ENCODE data around the gene NSMCE1.
"Not testable (repeated sequence)": the region's sequence is repeated elsewhere in the genome, so short reads cannot be mapped to it uniquely, and the experiment has no call there.

NSMCE1 gene

DNA sequence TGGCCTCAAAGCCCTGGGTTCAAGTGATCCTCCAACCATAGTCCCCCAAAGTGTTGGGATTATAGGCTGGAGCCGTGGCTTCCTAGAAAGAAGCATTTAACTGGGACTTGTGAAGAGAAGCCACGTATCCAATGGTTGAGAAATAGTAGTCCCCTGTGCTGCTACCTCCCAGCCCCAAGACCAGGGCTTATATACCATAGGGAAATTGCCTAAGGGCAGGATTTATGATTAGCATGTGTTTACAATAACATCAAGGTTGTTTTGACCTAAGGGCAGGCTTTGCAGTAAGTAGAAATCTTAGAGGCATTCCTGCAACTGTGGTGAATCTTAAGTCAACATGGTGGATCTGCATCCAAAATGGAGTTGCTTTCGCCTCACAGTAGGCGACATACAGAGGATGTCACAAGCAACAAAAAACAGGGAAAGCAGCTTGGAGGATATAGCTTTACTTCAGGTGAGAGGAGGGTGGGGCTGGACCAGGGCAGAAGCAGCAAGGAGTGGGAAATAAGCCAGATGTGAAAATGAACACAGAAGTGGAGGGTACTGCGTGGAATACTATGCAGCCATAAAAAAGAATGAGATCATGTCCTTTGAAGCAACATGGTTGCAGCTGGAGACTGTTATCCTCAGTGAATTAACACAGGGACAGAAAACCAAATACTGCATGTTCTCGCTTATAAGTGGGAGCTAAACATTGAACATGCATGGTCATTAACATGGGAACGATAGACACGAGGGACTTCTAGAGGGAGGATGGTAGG, 18.7 kb upstream of the NSMCE1 start:
- no peaks in the 10 kb centered on the region for H3K4me1 ChIP-seq (ENCODE audit: control insufficient read depth, insufficient read depth, low read length)
- no peak overlapping the region for H3K4me3 ChIP-seq (ENCODE audit: insufficient read depth, low read depth, low read length)
- no peaks in the 10 kb centered on the region for H3K27me3 ChIP-seq (ENCODE audit: control insufficient read depth, insufficient read depth, low read length, poor library complexity, severe bottlenecking)
- WGBS, 2 experiments: 95 to 96% methylated on average over 8 of the region's 8 CpGs
- H3K36me3 ChIP-seq (ENCODE audit: control insufficient read depth, insufficient read depth, low read length): no peaks in the 10 kb centered on the region
- H3K27ac ChIP-seq (ENCODE audit: insufficient read depth, low read depth, low read length, poor library complexity, severe bottlenecking): no peak overlapping the region
- no peaks in the 10 kb centered on the region for H3K9me3 ChIP-seq (ENCODE audit: control insufficient read depth, low read length)

DNA sequence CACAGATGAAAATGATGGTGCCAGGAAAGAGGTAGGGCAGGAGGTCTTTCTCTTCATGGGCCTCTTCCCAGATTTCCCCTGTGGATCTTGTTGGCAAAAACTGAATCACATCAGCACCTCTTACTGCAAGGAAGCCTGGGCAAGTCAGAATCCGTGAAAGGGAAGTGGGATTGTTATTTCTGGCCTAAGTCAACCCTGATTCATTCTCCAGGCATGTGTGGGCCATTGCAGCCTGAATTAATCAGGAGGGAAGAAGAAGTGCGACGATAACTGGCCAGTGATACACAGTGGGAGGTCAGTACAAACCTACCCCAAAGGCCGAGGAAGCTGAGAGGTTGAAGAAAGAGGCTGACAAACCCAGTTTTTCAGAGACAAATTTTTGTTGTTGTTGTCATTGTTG, 17.9 kb upstream of the NSMCE1 start:
- no peak overlapping the region for H3K4me3 ChIP-seq (ENCODE audit: insufficient read depth, low read depth, low read length)
- WGBS, 2 experiments: 87 to 93% methylated on average over 4 of the region's 4 CpGs
- H3K27me3 ChIP-seq (ENCODE audit: control insufficient read depth, insufficient read depth, low read length, poor library complexity, severe bottlenecking): no peaks in the 10 kb centered on the region
- H3K9me3 ChIP-seq (ENCODE audit: control insufficient read depth, low read length): no peaks in the 10 kb centered on the region
- H3K27ac ChIP-seq (ENCODE audit: insufficient read depth, low read depth, low read length, poor library complexity, severe bottlenecking): no peak overlapping the region
- H3K36me3 ChIP-seq (ENCODE audit: control insufficient read depth, insufficient read depth, low read length): no peaks in the 10 kb centered on the region
- H3K4me1 ChIP-seq (ENCODE audit: control insufficient read depth, insufficient read depth, low read length): no peaks in the 10 kb centered on the region

DNA sequence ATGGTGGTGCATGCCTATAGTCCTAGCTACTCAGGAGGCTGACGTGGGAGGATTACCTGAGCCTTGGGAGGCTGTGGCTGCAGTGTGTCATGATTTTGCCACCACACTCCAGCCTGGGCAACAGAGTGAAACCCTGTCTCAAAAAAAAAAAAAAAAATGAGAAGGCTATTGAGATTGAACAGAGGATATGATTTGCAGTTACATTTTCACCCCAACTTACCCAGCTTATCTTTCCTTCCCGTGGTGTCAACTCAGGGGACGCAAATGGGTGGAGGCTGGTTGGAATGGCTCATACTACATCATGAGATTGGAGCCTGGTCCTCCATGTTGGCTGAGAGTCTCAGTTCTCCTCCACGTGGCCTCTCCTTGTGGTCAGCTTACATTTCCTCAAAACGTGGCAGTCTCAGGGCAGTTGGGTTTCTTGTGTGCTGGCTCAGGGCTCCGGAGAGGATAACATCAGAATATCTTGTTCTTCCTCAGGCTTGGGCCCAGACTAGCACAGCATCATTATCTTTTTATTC, 17.2 kb upstream of the NSMCE1 start:
- Histone ChIP-seq H3K4me3 (ENCODE audit: insufficient read depth, low read depth, low read length) (no peak overlapping the region), H3K9me3 (ENCODE audit: control insufficient read depth, low read length) (no peaks in the 10 kb centered on the region), H3K27ac (ENCODE audit: insufficient read depth, low read depth, low read length, poor library complexity, severe bottlenecking) (no peak overlapping the region), H3K27me3 (ENCODE audit: control insufficient read depth, insufficient read depth, low read length, poor library complexity, severe bottlenecking) (no peaks in the 10 kb centered on the region), H3K36me3 (ENCODE audit: control insufficient read depth, insufficient read depth, low read length) (no peaks in the 10 kb centered on the region), H3K4me1 (ENCODE audit: control insufficient read depth, insufficient read depth, low read length) (no peaks in the 10 kb centered on the region)
- WGBS, 2 experiments: 91 to 96% methylated on average over 6 of the region's 6 CpGs

DNA sequence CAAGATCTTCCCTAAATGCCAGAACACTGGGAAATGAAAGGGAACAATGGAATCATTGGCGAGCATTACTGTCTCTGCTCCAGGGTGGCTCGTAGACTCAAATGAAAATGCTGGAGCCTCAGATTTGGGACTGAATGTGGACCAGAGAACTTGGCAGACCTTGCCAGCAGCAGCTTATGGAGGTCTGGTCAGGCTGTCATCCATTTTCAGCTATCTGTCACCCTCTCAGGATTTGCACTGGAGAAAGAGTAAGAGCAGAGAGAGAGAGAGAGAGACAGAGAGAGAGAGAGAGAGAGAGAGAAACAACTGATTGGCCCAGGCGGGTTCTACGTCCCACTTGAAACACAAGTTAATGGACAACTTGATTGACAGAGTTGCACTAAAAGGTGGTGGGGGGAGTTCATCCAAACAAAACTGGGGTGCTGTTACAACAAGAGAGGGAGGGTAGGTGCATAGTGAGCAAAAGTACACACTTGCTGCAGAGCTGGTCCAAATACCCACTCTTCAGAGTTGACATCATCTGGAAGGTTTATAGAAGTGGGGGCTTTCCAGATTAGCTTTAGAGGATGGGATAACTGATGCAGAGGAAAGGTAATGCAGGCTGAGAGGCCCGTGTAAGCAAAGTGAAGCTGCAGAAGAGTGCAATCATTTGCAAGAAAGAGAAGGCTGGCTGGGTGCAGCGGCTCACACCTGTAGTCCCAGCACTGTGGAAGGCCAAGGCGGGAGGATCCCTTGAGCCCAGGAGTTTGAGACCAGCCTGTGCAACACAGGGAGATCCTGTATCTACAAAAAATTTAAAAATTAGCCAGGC, 16.5 kb upstream of the NSMCE1 start:
- 90% methylated on average over 7 of the region's 7 CpGs for WGBS, 2 experiments
- Histone ChIP-seq H3K27me3 (ENCODE audit: control insufficient read depth, insufficient read depth, low read length, poor library complexity, severe bottlenecking) (no peaks in the 10 kb centered on the region), H3K9me3 (ENCODE audit: control insufficient read depth, low read length) (no peaks in the 10 kb centered on the region), H3K4me1 (ENCODE audit: control insufficient read depth, insufficient read depth, low read length) (no peaks in the 10 kb centered on the region), H3K27ac (ENCODE audit: insufficient read depth, low read depth, low read length, poor library complexity, severe bottlenecking) (no peak overlapping the region), H3K4me3 (ENCODE audit: insufficient read depth, low read depth, low read length) (no peak overlapping the region), H3K36me3 (ENCODE audit: control insufficient read depth, insufficient read depth, low read length) (no peaks in the 10 kb centered on the region)

DNA sequence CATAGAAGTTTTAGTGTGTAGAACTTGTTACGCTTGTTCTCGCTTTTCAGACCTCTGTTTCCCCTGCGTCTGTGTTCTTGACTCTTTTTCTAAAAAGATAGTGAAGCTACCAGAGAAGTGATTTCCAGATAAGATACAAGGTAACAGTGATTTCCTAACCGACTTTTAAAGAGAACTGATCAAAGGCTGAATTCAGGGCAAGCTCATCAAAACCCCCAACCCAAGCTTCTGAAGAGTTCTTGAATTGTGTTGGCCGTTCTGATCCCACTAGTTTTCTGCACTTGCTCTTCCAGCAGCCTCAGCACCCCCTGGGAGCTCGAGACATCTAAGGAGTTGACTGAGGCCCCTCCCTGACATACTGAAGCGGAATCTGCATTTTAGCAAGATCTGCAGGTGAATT, 12.7 kb upstream of the NSMCE1 start:
- no peak overlapping the region for H3K27ac ChIP-seq (ENCODE audit: insufficient read depth, low read depth, low read length, poor library complexity, severe bottlenecking)
- WGBS, 2 experiments: 77% methylated on average over 7 of the region's 7 CpGs
- H3K9me3 ChIP-seq (ENCODE audit: control insufficient read depth, low read length): no peaks in the 10 kb centered on the region
- H3K36me3 ChIP-seq (ENCODE audit: control insufficient read depth, insufficient read depth, low read length): no peaks in the 10 kb centered on the region
- no peaks in the 10 kb centered on the region for H3K27me3 ChIP-seq (ENCODE audit: control insufficient read depth, insufficient read depth, low read length, poor library complexity, severe bottlenecking)
- H3K4me1 ChIP-seq (ENCODE audit: control insufficient read depth, insufficient read depth, low read length): no peaks in the 10 kb centered on the region
- no peak overlapping the region for H3K4me3 ChIP-seq (ENCODE audit: insufficient read depth, low read depth, low read length)

DNA sequence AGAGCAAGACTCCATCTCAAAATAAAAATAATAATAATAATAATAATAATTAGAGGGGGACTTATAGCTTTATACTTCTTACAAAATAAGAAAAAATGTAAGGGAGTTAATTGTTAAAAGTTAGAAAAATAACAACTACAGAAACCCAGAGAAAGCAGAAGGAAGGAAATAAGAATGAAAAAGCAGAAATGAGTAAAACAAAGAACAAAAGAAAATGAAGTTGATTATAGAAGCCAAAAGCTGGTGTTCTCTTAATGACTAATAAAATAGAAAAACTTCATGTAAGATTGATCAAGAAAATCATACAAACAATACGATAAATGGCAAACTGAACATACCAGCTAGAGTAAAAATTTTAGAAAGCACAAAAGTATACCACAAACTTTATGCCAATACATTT, 6.8 kb upstream of the NSMCE1 start:
- no peaks in the 10 kb centered on the region for H3K36me3 ChIP-seq (ENCODE audit: control insufficient read depth, insufficient read depth, low read length)
- no peak overlapping the region for H3K4me3 ChIP-seq (ENCODE audit: insufficient read depth, low read depth, low read length)
- no peaks in the 10 kb centered on the region for H3K4me1 ChIP-seq (ENCODE audit: control insufficient read depth, insufficient read depth, low read length)
- no peaks in the 10 kb centered on the region for H3K27me3 ChIP-seq (ENCODE audit: control insufficient read depth, insufficient read depth, low read length, poor library complexity, severe bottlenecking)
- no peak overlapping the region for H3K27ac ChIP-seq (ENCODE audit: insufficient read depth, low read depth, low read length, poor library complexity, severe bottlenecking)
- 100% methylated on average over 1 of the region's 1 CpG; no CpG with 5 or more reads in 1 of the 2 experiments for WGBS, 2 experiments
- no peaks in the 10 kb centered on the region for H3K9me3 ChIP-seq (ENCODE audit: control insufficient read depth, low read length)

DNA sequence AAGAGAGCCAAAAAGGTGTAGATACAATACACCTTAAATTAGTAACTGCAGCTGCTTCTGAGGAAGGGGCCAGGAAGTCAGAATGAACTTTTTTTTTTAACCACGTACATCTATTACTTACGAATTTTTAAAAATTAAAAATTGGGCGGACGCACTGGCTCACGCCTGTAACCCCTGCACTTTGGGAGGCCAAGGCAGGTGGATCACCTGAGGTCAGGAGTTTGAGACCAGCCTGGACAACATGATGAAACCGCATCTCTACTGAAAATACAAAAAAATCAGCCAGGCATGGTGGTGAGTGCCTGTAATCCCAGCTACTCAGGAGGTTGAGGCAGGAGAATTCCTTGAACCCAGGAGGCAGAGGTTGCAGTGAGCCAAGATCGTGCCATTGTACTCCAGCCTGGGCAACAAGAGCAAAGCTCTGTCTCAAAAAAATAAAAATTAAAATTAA, 5.9 kb upstream of the NSMCE1 start:
- H3K9me3 ChIP-seq (ENCODE audit: control insufficient read depth, low read length); H3K27me3 ChIP-seq (ENCODE audit: control insufficient read depth, insufficient read depth, low read length, poor library complexity, severe bottlenecking); H3K27ac ChIP-seq (ENCODE audit: insufficient read depth, low read depth, low read length, poor library complexity, severe bottlenecking); H3K36me3 ChIP-seq (ENCODE audit: control insufficient read depth, insufficient read depth, low read length); H3K4me1 ChIP-seq (ENCODE audit: control insufficient read depth, insufficient read depth, low read length); H3K4me3 ChIP-seq (ENCODE audit: insufficient read depth, low read depth, low read length): not testable (repeated sequence)
- 89 to 96% methylated on average over 7 of the region's 7 CpGs for WGBS, 2 experiments

DNA sequence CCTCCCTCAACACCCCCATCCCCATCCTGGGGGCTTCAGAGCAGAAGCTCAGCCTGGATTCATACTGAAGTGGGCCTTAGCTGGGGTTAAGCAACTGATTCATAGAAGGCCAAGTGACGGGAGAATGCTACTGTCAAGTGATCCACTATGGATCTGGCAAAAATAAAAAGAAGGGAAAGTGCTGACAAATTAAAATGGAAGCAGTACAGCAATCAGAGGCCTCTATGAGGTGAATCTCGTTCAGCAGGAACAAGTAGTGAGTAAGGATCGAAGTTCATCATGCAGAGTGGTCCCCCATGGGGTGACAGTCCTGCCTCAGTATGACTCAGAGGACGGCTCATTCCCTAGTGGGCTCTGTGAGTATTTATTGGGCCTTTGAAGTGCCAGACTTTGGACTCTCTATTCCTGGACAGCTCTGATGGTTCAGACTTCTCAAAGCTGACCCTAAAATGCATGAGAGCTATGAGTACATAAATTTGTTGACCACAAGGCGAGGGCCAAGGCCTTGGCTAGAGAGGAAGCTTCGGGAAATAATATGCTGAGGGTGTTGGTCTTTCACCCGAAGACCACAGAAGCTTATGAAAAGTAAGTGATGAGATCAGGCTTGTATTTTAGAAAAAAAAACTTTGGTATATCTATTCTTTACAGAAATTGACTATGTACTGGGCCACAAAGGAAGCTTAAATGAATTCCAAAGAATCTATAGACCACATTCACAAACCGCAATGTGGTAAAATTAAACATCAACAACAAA, 5.3 kb upstream of the NSMCE1 start:
- no peak overlapping the region for H3K4me3 ChIP-seq (ENCODE audit: insufficient read depth, low read depth, low read length)
- H3K27ac ChIP-seq (ENCODE audit: insufficient read depth, low read depth, low read length, poor library complexity, severe bottlenecking): no peak overlapping the region
- H3K9me3 ChIP-seq (ENCODE audit: control insufficient read depth, low read length): no peaks in the 10 kb centered on the region
- H3K4me1 ChIP-seq (ENCODE audit: control insufficient read depth, insufficient read depth, low read length): no peaks in the 10 kb centered on the region
- WGBS, 2 experiments: 91 to 93% methylated on average over 8 of the region's 8 CpGs
- no peaks in the 10 kb centered on the region for H3K27me3 ChIP-seq (ENCODE audit: control insufficient read depth, insufficient read depth, low read length, poor library complexity, severe bottlenecking)
- H3K36me3 ChIP-seq (ENCODE audit: control insufficient read depth, insufficient read depth, low read length): no peaks in the 10 kb centered on the region

DNA sequence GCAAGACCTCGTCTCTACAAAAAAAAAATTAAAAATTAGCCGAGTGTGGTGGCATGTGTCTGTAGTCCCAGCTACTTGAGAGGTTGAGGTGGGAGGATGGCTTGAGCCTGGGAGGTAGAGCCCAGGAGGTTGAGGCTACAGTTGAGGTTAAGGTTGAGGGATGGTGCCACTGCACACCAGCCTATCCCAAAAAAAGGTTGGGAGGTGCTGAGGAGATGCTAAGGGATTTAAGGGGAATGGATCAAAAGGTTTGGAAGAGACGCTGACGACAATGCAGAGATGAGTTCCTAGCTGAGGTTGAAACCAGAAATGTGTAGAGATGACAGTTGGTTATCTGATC, 4.7 kb upstream of the NSMCE1 start:
- WGBS, 2 experiments: 94 to 95% methylated on average over 4 of the region's 4 CpGs
- H3K36me3 ChIP-seq (ENCODE audit: control insufficient read depth, insufficient read depth, low read length): no peaks in the 10 kb centered on the region
- no peak overlapping the region for H3K4me3 ChIP-seq (ENCODE audit: insufficient read depth, low read depth, low read length)
- H3K9me3 ChIP-seq (ENCODE audit: control insufficient read depth, low read length): no peaks in the 10 kb centered on the region
- H3K4me1 ChIP-seq (ENCODE audit: control insufficient read depth, insufficient read depth, low read length): no peaks in the 10 kb centered on the region
- no peak overlapping the region for H3K27ac ChIP-seq (ENCODE audit: insufficient read depth, low read depth, low read length, poor library complexity, severe bottlenecking)
- H3K27me3 ChIP-seq (ENCODE audit: control insufficient read depth, insufficient read depth, low read length, poor library complexity, severe bottlenecking): no peaks in the 10 kb centered on the region

DNA sequence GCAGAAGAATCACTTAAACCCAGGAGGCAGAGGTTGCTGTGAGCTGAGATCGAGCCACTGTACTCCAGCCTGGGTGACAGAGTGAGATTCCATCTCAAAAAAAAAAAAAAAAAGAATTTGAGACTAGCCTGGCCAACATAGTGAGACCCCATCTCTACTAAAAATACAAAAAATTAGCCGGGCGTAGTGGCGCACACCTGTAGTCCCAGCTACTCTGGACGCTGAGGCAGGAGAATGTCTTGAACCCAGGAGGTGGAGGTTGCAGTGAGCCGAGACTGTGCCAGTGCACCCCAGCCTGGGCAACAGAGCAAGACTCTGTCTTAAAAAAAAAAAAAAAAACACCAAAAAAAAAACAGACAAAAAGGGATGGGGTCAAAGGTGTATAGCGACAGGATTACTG, 4.1 kb upstream of the NSMCE1 start:
- H3K27ac ChIP-seq (ENCODE audit: insufficient read depth, low read depth, low read length, poor library complexity, severe bottlenecking); H3K4me1 ChIP-seq (ENCODE audit: control insufficient read depth, insufficient read depth, low read length); H3K27me3 ChIP-seq (ENCODE audit: control insufficient read depth, insufficient read depth, low read length, poor library complexity, severe bottlenecking); H3K9me3 ChIP-seq (ENCODE audit: control insufficient read depth, low read length); H3K36me3 ChIP-seq (ENCODE audit: control insufficient read depth, insufficient read depth, low read length); H3K4me3 ChIP-seq (ENCODE audit: insufficient read depth, low read depth, low read length): not testable (repeated sequence)
- WGBS, 2 experiments: 86 to 92% methylated on average over 6 to 7 of the region's 7 CpGs
